ENCODE measurements around the gene PDE10A.

Gene PDE10A

DNA sequence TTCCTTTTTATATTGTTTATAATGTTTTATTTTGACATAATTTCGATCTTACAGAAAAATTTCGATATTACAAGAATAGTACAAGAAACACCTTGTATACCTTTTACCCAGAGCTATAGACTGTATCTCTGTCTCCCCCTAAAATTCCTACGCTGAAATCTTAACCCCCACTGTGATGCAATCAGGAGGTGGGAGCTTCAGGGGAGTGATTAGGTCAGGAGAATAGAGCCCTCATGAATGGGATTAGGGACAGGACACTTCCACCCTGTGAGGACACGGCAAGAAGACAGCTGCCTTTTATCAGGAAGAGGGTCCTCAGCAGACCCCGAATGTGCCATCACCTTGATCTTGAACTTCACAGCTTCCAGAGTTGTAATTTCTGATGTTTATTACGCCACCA is 204.9 kb downstream of the PDE10A start:
- ATAC-seq, result no peak

DNA sequence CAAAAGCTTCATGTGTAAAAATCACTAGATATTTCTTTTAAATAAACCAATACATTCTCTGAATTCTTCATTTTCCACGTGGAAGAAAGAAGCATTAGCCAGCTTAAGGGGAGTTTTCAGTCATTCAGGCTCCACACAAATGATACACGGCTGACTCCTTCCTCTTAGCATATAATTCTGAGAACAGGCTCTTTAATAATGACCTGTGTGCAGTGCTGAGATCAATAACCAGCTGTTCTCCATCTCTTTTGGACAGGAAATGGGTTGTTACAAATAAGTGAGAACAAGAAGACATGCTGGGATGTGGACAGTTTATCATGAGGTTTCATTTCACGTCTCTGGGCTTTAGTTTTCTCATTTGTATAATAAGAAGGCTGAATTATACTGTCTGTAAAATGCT is 206.8 kb downstream of the PDE10A start:
- ATAC-seq, result no peak

DNA sequence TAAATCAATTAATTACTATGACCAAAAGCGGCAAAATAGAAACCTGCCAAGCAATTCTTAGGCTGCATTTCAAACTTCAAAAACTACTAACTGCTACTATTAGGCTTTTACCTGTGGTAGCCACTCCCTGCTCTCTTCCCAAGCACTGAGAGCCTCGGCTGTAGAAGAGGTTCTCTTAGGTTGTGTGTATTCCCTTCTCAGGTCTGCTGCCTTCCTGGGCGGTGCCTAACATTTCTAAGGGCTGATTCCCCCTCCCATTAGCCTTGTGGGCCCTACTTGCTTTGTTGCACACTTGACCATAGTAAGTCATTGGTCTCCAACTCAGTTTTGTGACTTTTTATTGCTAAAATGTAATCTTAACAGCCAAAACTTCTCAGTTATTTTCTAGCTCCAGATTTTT is 207.6 kb downstream of the PDE10A start:
- no peak for ATAC-seq

DNA sequence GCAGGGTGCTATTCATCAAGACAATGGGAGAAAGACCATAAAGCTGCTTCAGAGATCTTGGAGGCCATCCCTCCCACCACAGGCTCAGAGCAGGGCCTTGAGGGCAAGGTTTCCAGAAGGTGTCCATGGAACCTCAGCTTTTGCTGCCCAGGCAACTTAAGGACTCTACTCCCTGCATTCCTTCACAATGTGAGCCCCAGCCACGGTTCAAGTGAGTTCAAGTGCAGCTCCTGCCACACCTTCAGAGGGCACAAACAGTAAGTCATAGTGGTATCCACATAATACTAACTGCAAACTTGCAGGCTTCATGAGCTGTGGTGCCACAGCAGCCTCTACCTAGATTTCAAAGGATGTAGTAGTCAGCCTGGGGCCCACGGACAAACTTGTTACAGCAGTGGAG is 209.6 kb downstream of the PDE10A start:
- no peak for ATAC-seq

DNA sequence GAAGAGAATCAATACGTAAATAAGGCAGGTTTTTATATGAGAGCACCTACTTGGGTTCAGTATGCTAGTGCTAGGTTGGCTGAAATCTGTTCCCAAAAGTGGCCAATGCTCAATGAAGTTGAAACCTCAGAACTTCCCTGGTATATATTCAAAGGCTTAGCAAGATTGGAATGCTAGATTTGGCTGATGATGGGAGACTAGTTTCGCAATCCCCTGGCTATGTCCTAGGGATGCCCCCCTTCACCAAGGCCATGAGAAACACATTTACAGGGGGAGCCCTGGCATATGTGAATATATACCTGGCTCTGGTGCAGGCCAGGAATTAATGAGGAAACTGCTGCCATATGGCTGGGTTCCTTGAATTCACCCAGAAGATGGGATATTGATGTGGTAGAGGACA is 211.2 kb downstream of the PDE10A start:
- ATAC-seq, result no peak

DNA sequence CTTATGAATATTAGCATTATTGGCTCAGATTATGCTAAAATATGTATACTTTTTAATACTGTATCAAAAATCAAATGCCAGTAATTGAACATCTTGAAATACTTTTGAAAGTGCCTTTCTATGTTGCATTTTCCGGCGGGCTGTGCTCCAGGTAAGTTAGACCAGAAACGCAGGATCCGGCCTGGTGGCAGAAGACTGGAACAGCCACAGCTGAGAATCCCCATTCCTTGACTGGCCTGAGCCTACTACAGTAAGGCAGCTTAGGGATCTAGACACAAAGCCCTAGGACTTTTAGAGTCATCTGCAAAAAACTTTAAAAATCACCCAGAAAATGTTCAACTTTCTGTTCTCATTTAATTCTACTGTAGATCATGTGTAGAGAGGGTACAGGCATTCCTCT is 214.8 kb downstream of the PDE10A start:
- no peak for ATAC-seq

DNA sequence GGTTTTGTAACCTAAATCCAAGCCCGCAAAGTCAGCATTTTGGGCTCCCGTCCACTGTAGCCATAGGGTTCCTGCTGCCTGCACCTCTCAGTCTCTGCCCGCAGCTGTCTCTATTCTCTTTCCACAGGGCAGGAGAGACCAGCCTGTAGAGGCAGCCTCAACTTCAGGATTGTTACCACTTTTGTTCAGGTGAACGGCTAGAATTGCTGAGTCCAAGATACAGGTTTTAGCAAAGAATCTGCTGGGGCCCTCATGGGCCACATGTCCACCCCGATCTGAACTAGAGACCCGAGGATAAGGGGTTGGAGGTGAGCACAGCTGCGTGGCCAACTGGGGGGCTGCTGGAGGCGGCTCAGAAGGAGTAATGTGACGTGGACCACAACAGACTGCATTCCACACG is 215.9 kb downstream of the PDE10A start:
- no peak for ATAC-seq

DNA sequence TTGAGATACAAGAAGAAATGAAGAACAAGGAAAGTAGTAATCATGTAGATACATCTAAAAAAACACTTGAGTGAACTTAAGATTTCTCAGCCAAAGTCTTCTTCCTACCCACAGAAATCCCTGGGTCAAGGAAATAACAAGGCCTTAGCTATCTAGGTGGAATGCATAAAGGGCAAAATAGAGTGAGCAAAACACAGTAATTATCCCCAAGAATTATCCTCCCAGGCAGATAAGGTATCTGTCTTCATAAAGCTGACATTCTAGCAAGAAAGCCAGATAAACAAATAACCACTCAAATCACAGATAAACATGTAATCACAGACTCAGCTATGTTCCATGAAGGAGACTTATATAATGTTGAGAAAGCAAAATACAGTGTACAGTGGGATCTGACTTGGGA is 216.7 kb downstream of the PDE10A start:
- ATAC-seq, result no peak

DNA sequence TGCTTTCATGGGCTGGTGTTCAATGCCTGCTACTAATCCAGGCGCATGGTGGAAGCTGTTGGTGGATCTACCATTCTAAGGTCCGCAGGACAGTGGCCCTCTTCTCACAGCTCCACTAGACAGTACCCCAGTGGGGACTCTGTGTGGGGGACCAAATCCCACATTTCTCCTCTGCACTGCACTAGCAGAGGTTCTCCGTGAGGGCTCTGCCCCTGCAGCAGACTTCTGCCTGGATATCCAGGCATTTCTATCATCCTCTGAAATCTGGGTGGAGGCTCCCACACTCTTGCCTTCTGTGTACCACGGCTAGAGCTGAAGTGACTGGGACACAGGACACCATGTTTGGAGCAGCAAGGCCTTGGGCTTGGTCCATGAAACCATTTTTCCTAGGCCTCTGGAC is 219.6 kb downstream of the PDE10A start:
- no peak for ATAC-seq

DNA sequence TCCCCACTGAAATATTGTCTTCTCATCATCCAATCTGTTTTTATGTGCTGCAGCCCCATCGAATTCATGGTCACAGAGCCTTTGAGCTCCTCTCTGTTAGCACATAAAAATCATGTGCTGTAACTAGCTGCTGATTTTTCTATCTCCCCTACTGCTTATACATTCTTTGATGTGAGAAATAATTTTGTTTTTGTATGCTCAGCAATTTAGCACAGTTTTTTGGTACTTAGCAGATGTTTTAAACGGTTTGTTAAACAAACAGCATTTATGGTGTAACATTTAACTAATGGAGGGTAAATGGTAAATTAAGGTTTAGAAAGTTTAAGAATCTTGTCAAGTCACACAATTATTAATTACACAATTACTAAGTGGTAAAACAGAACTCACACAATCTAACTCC is 221.9 kb downstream of the PDE10A start:
- ATAC-seq, result no peak

DNA sequence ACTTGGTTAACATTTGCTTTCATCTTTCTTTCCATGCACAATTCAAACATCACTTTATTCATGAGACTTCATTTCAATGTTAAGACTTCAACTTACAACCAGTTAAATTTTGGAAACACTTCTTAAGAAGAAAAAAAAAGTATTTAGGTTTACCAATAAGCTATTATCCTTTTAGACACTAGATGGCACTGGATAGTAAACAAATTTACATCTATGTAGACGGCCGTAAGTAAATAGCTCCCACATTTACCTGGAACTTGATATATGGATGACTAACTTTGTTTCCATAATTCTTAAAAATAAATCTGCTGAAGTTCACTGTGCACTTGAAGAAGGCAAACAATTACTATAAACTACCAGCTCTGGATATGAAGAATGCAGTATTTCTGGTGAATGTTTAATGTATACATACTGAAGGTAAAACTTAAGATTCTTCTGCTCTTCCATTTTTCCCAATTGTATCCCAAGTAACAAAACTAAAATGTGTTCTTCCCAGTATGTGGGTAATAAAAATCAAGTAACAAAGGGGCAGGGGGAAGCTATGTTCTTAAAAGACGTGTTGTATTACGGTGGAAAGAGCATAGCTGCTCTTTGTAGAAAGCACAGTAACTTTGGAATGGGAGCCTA is 223.0 kb downstream of the PDE10A start:
- no peak for ATAC-seq

DNA sequence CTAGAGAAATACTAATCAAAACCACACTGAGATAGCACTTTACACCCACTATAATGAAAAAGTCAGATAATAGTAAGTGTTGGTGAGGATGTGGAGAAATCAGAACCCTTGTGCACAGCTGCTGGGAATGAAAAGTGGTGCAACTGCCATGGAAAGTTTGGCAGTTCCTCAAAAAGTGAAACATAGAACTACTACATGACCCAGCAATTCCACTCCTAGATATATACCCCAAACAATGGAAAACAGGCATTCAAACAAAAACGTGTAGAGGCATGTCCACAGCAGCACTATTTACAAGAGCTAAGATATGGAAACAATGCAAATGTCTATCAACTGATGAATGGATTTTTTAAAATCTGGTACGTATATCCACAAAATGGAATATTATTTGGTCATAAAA is 236.1 kb downstream of the PDE10A start:
- no peak for ATAC-seq

DNA sequence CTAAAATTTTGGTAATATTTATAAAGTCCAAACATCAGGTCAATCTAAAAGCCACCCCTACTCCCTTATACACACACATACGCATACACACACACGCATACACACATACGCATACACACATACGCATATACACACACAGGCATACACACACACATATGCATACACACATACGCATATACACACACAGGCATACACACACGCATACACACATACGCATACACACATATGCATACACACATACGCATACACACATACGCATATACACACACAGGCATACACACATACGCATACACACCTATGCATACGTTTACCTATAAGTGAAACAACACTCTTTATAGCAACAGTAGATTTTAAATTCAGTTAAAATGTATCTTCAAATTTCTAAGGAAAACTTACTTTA is 240.8 kb downstream of the PDE10A start:
- ATAC-seq, result no peak

DNA sequence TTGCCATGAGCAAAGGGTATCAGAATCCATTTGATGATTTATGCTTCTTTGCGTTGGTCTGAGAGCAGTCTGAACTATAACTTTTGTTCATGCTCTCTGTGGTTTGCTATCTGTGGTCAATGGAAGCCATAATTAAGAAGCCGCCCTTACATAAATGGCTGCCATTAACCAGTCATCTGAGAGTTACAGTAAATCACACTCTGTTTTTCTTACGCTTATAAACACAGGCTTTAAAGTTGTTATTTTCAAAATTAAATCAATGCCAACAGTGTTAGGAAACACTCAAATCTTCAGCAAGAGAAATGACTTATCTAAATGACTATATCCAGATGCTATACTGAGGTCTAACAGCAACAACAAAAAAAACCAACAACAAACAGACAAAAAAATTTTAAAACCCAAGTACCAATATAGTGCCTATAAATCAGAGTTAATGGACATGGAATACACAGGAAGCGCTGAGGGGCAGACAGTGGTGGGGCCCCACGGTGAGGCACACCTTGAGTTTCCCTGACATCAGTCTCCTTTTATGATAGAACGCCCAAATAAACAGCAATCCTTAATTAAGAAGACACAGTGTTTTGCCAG is 245.7 kb downstream of the PDE10A start:
- ATAC-seq, result no peak

DNA sequence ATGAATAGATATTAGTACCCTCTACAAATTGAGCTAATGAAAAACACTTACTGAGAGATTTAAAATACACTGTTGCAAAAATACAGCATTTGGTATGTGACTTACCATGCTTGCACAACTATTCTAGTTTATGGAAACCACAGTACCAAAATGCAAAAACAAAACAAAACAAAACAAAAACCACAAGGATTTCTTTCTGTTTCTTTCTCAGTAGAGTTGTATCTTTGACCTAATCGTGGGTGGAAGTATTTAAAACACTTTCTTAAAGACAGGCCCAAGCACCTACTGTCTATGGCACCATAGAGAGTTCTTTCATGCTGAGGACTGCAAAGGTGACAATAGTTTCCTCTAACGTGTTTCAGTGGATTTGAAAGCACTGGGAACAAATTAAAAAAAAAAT is 258.3 kb downstream of the PDE10A start:
- ATAC-seq, result no peak

DNA sequence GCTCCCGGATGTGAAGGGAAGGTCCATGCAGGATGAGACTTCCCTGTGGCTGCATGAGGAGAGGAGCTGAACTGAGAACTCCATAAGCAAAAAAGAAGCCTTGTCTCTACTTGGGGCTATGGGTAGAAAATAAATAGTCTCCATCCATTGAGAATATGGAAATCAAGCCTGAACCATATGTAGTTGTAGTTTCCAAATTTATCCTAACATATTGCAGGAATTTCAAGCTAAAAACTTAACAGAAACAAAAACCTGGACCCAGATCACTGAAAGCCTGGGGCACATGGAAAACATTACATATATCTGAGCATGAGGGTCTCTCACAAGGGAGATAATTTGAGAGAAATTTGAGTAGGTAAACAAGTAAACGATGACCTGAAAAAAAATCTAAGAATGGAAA is 258.7 kb downstream of the PDE10A start:
- ATAC-seq, result no peak

DNA sequence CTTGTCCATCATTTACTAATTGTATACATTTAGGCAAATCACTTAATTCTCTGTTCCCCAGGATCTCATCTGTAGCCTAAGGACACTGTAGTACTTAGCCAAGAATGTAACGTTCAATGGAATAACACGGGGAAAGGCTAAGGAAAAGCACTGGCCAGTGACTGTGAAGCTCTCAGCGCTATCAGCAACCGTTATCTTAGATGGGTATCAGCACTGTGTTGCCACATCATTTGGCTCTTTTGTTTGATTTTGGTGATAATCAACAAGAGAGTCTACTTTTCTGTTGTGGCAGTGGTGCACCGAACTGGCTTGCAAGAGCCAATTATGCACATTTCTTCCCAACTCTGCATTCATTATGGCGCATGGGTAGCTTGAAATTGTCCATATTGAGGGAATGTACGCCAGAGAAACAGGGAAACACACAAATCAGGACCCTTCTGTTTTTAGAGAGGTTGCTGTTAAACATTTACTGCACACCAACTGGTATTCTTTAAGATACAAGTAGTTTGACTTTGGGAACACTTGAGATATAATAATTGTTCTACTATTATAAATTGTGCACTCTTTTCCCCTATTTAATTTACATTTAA is 259.9 kb downstream of the PDE10A start:
- ATAC-seq, result no peak

DNA sequence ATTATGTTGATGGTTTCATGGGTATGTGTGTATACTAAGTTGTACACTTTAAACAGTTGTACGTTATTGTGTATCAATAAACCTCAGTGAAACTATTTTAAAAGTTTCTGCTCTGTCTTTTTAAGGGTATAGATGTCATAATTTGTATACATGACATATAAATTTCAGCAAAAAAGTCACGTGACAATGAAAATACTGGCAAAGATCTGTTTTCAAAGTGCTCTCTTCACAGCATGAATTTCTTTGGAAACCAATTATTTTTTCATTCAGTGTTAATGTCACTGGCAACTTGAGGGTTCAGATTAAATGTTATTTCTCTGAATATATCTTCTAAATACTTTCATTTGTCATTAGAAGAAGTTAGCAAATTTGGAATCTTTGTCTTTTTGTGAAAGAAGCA is 261.9 kb downstream of the PDE10A start:
- ATAC-seq, result no peak

DNA sequence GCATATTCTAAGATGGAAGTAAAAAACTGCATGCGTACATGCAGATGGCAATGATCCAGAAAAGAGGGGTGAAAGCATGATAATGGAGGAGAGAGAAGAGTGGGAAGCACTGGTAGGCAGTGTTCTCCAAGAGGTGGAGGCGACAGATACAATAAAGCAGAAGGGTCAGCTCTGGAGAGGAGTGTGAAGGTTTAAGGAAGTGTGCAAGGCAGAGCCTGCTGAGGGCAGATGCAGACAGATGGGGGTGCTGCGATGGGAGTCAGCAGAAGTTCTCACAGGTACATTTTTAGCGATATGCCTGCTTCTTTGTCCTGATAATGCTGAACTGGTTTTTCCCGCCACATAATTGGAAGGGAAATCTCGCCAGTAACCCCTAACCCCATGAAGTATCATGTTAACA is 272.6 kb downstream of the PDE10A start:
- no peak for ATAC-seq

DNA sequence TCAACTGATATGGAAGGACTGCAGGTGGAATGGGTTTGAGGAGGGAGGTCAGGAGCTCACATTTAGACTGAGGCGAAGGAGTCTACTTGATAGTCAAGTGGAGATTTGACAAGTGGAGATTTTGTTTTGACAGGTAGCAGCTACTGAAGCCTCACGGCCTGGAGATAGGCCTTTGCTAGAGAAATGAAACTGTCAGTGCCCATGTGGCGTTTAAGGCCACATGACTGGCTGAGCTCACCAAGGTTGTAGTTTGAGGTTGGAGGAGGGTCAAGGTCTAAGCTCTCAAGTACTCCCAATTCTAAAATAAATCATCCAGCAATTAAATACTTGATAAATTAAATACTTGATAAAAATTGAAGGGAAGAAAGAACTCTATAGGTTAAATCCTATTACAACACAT is 273.5 kb downstream of the PDE10A start:
- ATAC-seq, result no peak

DNA sequence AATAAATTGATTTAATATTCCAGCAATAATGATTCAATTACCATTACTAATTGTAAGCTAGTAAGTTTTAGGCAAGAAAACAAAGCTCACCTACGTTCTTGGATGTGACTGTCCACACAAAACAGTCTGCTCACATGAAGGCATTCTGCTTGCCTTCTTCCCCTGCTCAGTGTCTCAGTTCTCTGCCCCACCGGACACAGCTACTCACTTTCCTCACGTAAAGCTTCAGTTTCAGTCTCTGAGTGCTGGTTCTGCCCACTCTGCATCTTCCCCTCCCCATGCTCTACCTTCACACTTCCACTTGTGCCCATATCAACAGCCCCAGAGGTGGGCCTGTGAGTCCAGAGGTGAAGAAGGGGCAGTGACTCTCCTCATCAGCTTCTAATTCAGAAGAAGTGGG is 279.7 kb downstream of the PDE10A start:
- no peak for ATAC-seq

DNA sequence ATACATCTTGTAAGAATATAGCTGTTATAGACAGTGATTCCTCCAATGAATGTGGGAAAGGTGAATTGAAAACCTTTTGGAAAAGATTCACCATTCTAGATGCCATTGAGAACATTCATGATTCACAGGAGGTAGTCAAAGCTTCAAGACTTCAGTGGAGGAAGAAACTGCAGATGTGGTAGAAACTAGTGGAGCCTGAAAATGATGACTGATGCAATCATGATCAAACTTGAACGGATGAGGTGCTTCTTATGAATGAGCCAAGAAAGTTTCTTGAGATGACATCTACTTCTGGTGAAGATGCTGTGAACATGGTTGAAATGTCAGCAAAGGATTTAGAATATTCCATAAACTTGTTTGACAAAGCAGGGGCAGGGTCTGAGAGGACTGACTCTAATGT is 286.9 kb downstream of the PDE10A start:
- ATAC-seq, result no peak

DNA sequence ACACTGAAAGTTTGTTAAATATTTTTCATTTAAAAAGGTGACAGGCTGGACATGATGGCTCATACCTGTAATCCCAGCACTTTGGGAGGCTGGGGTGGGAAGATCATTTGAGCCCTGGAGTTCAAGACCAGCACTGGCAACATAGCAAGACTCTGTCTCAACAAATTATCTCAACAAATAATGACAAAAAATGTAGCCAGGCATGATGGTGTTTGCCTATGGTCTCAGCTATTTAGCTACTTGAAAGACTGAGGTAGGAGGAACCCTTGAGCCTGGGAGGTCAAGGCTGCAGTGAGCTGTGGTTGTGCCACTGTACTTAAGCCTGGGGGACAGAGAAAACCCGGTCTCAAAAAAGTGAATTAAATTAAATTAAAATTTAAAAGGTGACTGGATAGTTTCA is 297.7 kb downstream of the PDE10A start:
- ATAC-seq, result no peak

DNA sequence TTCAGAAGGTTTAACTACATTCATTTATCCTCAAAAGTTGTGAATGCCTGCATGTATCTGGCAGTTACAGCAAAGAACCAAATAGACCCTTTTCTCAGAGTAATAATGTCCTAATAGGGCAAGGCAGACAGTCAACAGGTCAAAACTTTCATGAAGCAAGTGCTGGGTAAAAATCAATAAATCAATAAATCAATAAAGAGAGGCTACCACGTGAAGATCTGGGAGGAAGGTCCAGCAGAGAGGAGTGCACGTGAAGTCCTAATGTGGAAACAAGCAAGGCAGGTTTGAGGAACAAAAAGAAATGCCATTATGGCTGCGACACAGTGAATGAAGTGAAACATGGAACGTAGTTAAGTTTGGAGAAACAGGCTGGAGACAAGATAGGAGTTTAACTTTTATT is 317.3 kb downstream of the PDE10A start:
- no peak for ATAC-seq

DNA sequence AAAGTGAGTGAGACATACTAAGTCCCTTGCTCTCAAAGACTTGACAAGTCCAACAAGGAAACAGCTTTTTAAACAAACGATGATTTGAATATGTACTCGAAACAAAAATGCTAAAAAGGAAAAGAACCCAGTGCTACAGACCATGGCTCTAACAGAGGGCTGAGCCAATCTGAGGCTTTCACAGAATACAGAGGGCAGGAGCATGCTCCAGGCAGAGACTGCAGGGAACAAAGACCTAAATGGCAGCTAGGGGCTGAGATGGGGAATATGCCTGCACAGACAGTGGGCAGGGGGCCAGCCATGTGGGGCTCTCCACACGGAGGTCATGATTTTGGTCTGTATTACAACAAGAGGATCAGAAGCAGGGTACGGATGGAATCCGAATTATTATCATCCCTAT is 322.5 kb downstream of the PDE10A start:
- no peak for ATAC-seq

Measured in activated CD4-positive, CD25-positive, alpha-beta regulatory T cell treated with anti-CD3 and anti-CD28 coated beads, Interleukin-2, amount 50 U/mL, for 24 hours (primary cell).